Neural crest cell (in vitro differentiated cells): ENCODE results near the gene TBATA. TPM values are rescaled to one million over a fixed set of nuclear protein-coding genes. Genes with fewer than 3 reads are reported as not detected.
"Not testable (repeated sequence)": the region's sequence is repeated elsewhere in the genome, so short reads cannot be mapped to it uniquely, and the experiment has no call there.

Source experiments
- DNase-seq: peaks from one replicate; pipeline ENCODE4 v3.0.0; 2021; ENCODE audit warnings: low read depth, mixed read lengths, low spot score
- H3K27ac Mint-ChIP-seq: one replicate; pipeline ENCODE4 v1.8.0; 2021; ENCODE audit warnings: mild to moderate bottlenecking, mixed read lengths; ENCODE audit not compliant: unreplicated experiment
- H3K27me3 Mint-ChIP-seq: 2 replicates; pipeline ENCODE4 v1.8.0; 2021; ENCODE audit warnings: low read depth, mild to moderate bottlenecking, mixed read lengths
- H3K36me3 Mint-ChIP-seq: 2 replicates; pipeline ENCODE4 v1.8.0; 2021; ENCODE audit warnings: low read depth, mild to moderate bottlenecking, mixed read lengths
- H3K4me1 Mint-ChIP-seq: 2 replicates; pipeline ENCODE4 v1.8.0; 2021; ENCODE audit warnings: mixed read lengths
- H3K4me3 Mint-ChIP-seq: one replicate; pipeline ENCODE4 v1.8.0; 2021; ENCODE audit warnings: mild to moderate bottlenecking, mixed read lengths
- H3K9me3 Mint-ChIP-seq: 2 replicates; pipeline ENCODE4 v1.8.0; 2021; ENCODE audit warnings: mixed read lengths
- CTCF ChIP-seq: fragments of 200-600 bp; sonication (generic); conservative IDR thresholded peaks from 2 replicates; pipeline ENCODE4 v1.5.0; 2021; ENCODE audit warnings: antibody characterized with exemption, mild to moderate bottlenecking
- total RNA-seq: library from RNA; stranded (reverse); gene quantifications from 2 replicates; pipeline ENCODE4 v1.2.1, GENCODE V29; 2021

TBATA gene
- total RNA-seq, 1 donor from 2014 or later: not detected

- Mint-ChIP-seq H3K36me3 (no peaks in the 10 kb centered on the region), H3K27ac (no peak overlapping the region), H3K4me3 (no peak overlapping the region), H3K4me1 (no peaks in the 10 kb centered on the region), H3K9me3 (no peaks in the 10 kb centered on the region), H3K27me3 (no peaks in the 10 kb centered on the region)
- DNase-seq: no peak
- TF ChIP-seq CTCF: no peak
Observed at GRCh38 chr10:70773965-70774809, 11.0 kb downstream of the TBATA start.

- no peaks in the 10 kb centered on the region for H3K9me3 Mint-ChIP-seq
- H3K36me3 Mint-ChIP-seq: no peaks in the 10 kb centered on the region
- no peaks in the 10 kb centered on the region for H3K27me3 Mint-ChIP-seq
- TF ChIP-seq CTCF: no peak
- H3K27ac Mint-ChIP-seq: peak overlapping the region; percentile 6
- no peak overlapping the region for H3K4me3 Mint-ChIP-seq
- no peak for DNase-seq
- H3K4me1 Mint-ChIP-seq: no peaks in the 10 kb centered on the region
Observed at GRCh38 chr10:70773461-70773860, 11.7 kb downstream of the TBATA start.

- Mint-ChIP-seq H3K4me3 (no peak overlapping the region), H3K36me3 (no peaks in the 10 kb centered on the region), H3K9me3 (no peaks in the 10 kb centered on the region), H3K27ac (no peak overlapping the region), H3K4me1 (no peaks in the 10 kb centered on the region), H3K27me3 (no peaks in the 10 kb centered on the region)
- no peak for DNase-seq
- no peak for TF ChIP-seq CTCF
Observed at GRCh38 chr10:70772627-70773026, 12.6 kb downstream of the TBATA start.

GRCh38 chr10:70771311-70772194 is 13.6 kb downstream of the TBATA start:
- Mint-ChIP-seq H3K4me3 (no peak overlapping the region), H3K4me1 (no peaks in the 10 kb centered on the region)
- no peak for DNase-seq

GRCh38 chr10:70770516-70770915 is 14.7 kb downstream of the TBATA start:
- not testable (repeated sequence) for H3K27me3 Mint-ChIP-seq, H3K36me3 Mint-ChIP-seq, H3K9me3 Mint-ChIP-seq, DNase-seq, H3K4me3 Mint-ChIP-seq, H3K4me1 Mint-ChIP-seq, H3K27ac Mint-ChIP-seq

More at GRCh38 chr10:70771311-70772194, 13.6 kb downstream of the TBATA start:
- Mint-ChIP-seq H3K9me3 (peaks cover 5% of the 10 kb centered on the region), H3K27me3 (no peaks in the 10 kb centered on the region), H3K27ac (no peak overlapping the region), H3K36me3 (peaks cover 3% of the 10 kb centered on the region)
- TF ChIP-seq CTCF: no peak

- Mint-ChIP-seq H3K27me3 (no peaks in the 10 kb centered on the region), H3K4me1 (no peaks in the 10 kb centered on the region), H3K36me3 (peaks cover 6% of the 10 kb centered on the region), H3K9me3 (peaks cover 10% of the 10 kb centered on the region), H3K27ac (no peak overlapping the region), H3K4me3 (no peak overlapping the region)
- DNase-seq: no peak
- no peak for TF ChIP-seq CTCF
Observed at GRCh38 chr10:70770001-70770400, 15.2 kb downstream of the TBATA start.
